ENCODE results near the gene HDAC10.
A peak's percentile ranks its signal among the peaks of the same experiment; 100 is the strongest.

Gene HDAC10

DNA sequence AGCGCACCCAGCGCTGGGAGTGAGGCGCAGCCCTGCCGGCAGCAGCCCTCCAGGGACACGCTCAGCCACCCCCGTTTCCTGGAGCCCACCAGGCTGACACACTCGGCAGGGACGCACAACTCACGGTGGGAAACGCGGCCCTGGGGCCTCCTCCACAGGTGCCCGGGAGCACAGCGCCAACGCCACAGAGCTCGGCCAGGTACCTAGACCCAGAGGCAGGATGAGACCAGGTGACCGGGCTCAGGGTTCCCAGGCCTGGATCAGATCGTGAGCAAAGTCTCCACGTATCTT lies 24.2 kb downstream of the HDAC10 start:
- Histone ChIP-seq H2AK5ac (ENCODE audit: low read depth, low read length) (no peak overlapping the region), H2BK15ac (ENCODE audit: low read length) (no peak overlapping the region), H3K27ac (replicated peaks; ENCODE audit: low read length) (no peak overlapping the region), H3K9ac (ENCODE audit: low read depth, low read length, poor library complexity) (peak overlapping the region; percentile 44), H3K79me1 (ENCODE audit: low read depth, low read length) (peaks cover 21% of the 10 kb centered on the region), H4K8ac (ENCODE audit: low read depth, low read length) (peak overlapping the region; percentile 43), H3K9me3 (replicated peaks in 1 of 2; ENCODE audit: control insufficient read depth in 2 of 2, insufficient read depth in 1 of 2, low read depth in 1 of 2, low read length in 2 of 2) (no peaks in the 10 kb centered on the region), H3K18ac (ENCODE audit: low read length) (peak overlapping the region; percentile 48), H3K36me3 (replicated peaks in 1 of 2; ENCODE audit: control insufficient read depth in 2 of 2, insufficient read depth in 2 of 2, low read length in 2 of 2) (peaks cover 29 to 56% of the 10 kb centered on the region in 2 donors), H2BK5ac (ENCODE audit: low read length) (no peak overlapping the region), H3K4me2 (ENCODE audit: insufficient read depth, low read length, poor library complexity, severe bottlenecking) (no peak overlapping the region), H3K23ac (ENCODE audit: low read depth, low read length, poor library complexity) (no peak overlapping the region), H3K27me3 (ENCODE audit: control insufficient read depth in 3 of 3, insufficient read depth in 3 of 3, low read depth in 1 of 3, low read length in 3 of 3) (no peaks in the 10 kb centered on the region), H2AFZ (ENCODE audit: low read length) (no peak overlapping the region), H3K4me1 (ENCODE audit: control insufficient read depth in 2 of 2, insufficient read depth in 1 of 2, low read depth in 1 of 2, low read length in 2 of 2) (no peaks in the 10 kb centered on the region), H3K14ac (ENCODE audit: low read length) (no peak overlapping the region), H3K4me3 (ENCODE audit: low read length in 2 of 2) (no peak overlapping the region), H4K91ac (ENCODE audit: low read depth, low read length, poor library complexity) (no peak overlapping the region), H2BK120ac (ENCODE audit: low read depth, low read length) (no peak overlapping the region), H3K4ac (ENCODE audit: low read length) (no peak overlapping the region), H2BK12ac (ENCODE audit: low read length) (no peak overlapping the region)
- no CpG with 5 or more reads among the region's 18 CpGs for WGBS, 2 donors (ENCODE audit: extremely low coverage in 2 of 2, insufficient read length in 2 of 2, insufficient replicate concordance in 1 of 2)
- DNase-seq (ENCODE audit: low spot score) = no peak

DNA sequence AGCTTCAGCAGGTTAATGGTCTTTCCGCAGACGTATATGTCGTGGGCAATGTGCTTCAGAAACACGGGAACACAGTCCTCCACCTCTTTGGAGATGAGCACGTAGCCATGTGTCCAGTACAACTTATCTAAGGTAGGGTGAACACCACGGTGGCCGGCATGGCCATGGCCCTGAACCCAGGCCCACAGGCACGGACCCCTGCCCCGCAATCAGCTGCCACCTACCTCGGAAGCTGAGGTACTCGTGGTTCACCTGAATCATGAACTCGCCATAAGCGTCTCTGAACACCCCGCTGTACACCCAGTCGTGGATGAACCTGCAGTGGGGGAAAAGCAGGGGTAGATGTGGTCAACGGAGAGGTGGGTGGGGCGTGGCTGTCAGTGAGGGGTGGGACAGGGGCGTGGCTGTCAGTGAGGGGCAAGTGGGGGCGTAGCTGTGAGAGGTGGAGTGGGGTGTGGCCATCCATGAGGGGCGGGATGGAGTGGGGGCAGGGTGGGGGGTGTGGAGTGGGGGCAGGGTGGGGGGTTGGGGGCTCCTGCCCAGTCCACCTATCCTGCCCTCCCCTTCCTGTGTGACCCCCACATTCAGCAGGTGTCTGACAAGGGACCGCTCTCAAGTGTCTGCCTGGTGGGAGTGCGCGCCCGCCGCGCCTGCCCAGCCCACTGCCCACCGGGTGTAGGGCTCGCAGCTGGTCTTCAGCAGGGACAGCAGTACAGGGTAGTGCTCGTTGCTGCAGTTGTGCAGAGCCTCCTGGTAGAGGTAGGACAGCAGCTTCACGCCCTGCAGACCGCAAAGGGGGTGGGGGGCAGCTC lies 24.8 kb downstream of the HDAC10 start:
- H4K8ac ChIP-seq (ENCODE audit: low read depth, low read length) = peak overlapping the region; percentile 43
- H3K14ac ChIP-seq (ENCODE audit: low read length) = no peak overlapping the region
- H3K79me1 ChIP-seq (ENCODE audit: low read depth, low read length) = peaks cover 21% of the 10 kb centered on the region
- no peak overlapping the region for H2BK12ac ChIP-seq (ENCODE audit: low read length)
- no peak for DNase-seq (ENCODE audit: low spot score)
- no peak overlapping the region for H2BK120ac ChIP-seq (ENCODE audit: low read depth, low read length)
- H2BK5ac ChIP-seq (ENCODE audit: low read length) = no peak overlapping the region
- H2BK15ac ChIP-seq (ENCODE audit: low read length) = no peak overlapping the region
- H4K91ac ChIP-seq (ENCODE audit: low read depth, low read length, poor library complexity) = no peak overlapping the region
- no peaks in the 10 kb centered on the region for H3K9me3 ChIP-seq (replicated peaks in 1 of 2; ENCODE audit: control insufficient read depth in 2 of 2, insufficient read depth in 1 of 2, low read depth in 1 of 2, low read length in 2 of 2)
- no peak overlapping the region for H2AK5ac ChIP-seq (ENCODE audit: low read depth, low read length)
- H2AFZ ChIP-seq (ENCODE audit: low read length) = no peak overlapping the region
- H3K9ac ChIP-seq (ENCODE audit: low read depth, low read length, poor library complexity) = peak overlapping the region; percentile 44
- H3K4me1 ChIP-seq (ENCODE audit: control insufficient read depth in 2 of 2, insufficient read depth in 1 of 2, low read depth in 1 of 2, low read length in 2 of 2) = no peaks in the 10 kb centered on the region
- H3K4me3 ChIP-seq (ENCODE audit: low read length in 2 of 2) = no peak overlapping the region
- H3K23ac ChIP-seq (ENCODE audit: low read depth, low read length, poor library complexity) = peak overlapping the region; percentile 55
- no peak overlapping the region for H3K4me2 ChIP-seq (ENCODE audit: insufficient read depth, low read length, poor library complexity, severe bottlenecking)
- peak overlapping the region; percentile 48 for H3K18ac ChIP-seq (ENCODE audit: low read length)
- no peak overlapping the region for H3K27ac ChIP-seq (replicated peaks; ENCODE audit: low read length)
- H3K4ac ChIP-seq (ENCODE audit: low read length) = no peak overlapping the region
- H3K36me3 ChIP-seq (replicated peaks in 1 of 2; ENCODE audit: control insufficient read depth in 2 of 2, insufficient read depth in 2 of 2, low read length in 2 of 2) = peaks cover 30 to 61% of the 10 kb centered on the region in 2 donors
- no peaks in the 10 kb centered on the region for H3K27me3 ChIP-seq (ENCODE audit: control insufficient read depth in 3 of 3, insufficient read depth in 3 of 3, low read depth in 1 of 3, low read length in 3 of 3)
- WGBS, 2 donors (ENCODE audit: extremely low coverage in 2 of 2, insufficient read length in 2 of 2, insufficient replicate concordance in 1 of 2) = no CpG with 5 or more reads among the region's 31 CpGs

DNA sequence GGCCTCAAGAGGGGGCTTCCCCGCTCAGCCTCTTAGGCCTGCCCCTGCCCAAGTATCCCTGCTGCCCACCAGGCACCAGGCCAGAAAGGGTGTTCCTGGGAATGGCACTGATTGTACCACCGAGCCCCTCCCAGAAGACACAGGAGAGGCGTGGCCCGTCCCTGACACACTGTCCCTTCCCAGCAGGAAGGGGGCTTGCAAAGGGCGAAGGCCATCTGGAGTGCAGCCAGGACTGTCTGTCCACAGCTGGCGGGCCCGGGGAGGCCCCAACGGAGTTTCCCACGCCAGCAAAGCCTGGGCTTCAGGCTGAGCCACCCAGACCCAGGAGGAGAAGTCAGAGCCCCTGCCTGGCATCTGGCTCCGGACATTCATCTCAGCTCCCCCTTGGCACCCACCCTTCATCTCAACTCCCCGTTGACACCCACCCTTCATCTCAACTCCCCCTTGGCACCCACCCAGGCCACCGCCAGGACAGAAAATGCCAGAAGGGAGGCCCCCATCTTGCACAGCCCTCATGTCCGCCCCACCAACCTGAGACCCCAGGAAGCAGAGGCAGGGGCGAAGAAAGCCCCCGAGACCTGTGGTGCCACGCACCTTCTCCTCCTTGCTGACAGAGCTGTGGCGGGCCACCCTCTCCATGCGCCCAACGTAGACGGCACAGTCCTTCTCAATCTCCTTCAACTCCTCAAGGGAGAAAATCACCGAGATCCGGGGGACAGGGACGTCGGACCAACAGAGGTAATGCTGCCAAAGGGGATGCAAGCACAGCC lies 25.7 kb downstream of the HDAC10 start:
- Histone ChIP-seq H2BK15ac (ENCODE audit: low read length) (no peak overlapping the region), H4K8ac (ENCODE audit: low read depth, low read length) (no peak overlapping the region), H3K23ac (ENCODE audit: low read depth, low read length, poor library complexity) (peak overlapping the region; percentile 55), H3K18ac (ENCODE audit: low read length) (no peak overlapping the region), H3K14ac (ENCODE audit: low read length) (no peak overlapping the region), H3K4me2 (ENCODE audit: insufficient read depth, low read length, poor library complexity, severe bottlenecking) (no peak overlapping the region), H3K27ac (replicated peaks; ENCODE audit: low read length) (no peak overlapping the region), H2BK12ac (ENCODE audit: low read length) (no peak overlapping the region), H3K9me3 (replicated peaks in 1 of 2; ENCODE audit: control insufficient read depth in 2 of 2, insufficient read depth in 1 of 2, low read depth in 1 of 2, low read length in 2 of 2) (no peaks in the 10 kb centered on the region), H2BK5ac (ENCODE audit: low read length) (no peak overlapping the region), H3K9ac (ENCODE audit: low read depth, low read length, poor library complexity) (peak overlapping the region; percentile 12), H2BK120ac (ENCODE audit: low read depth, low read length) (no peak overlapping the region), H4K91ac (ENCODE audit: low read depth, low read length, poor library complexity) (no peak overlapping the region), H3K79me1 (ENCODE audit: low read depth, low read length) (peaks cover 23% of the 10 kb centered on the region), H2AK5ac (ENCODE audit: low read depth, low read length) (no peak overlapping the region), H3K4ac (ENCODE audit: low read length) (no peak overlapping the region), H2AFZ (ENCODE audit: low read length) (no peak overlapping the region), H3K4me1 (ENCODE audit: control insufficient read depth in 2 of 2, insufficient read depth in 1 of 2, low read depth in 1 of 2, low read length in 2 of 2) (no peaks in the 10 kb centered on the region), H3K27me3 (ENCODE audit: control insufficient read depth in 3 of 3, insufficient read depth in 3 of 3, low read depth in 1 of 3, low read length in 3 of 3) (no peaks in the 10 kb centered on the region), H3K4me3 (ENCODE audit: low read length in 2 of 2) (no peak overlapping the region), H3K36me3 (replicated peaks in 1 of 2; ENCODE audit: control insufficient read depth in 2 of 2, insufficient read depth in 2 of 2, low read length in 2 of 2) (peaks cover 39 to 70% of the 10 kb centered on the region in 2 donors)
- DNase-seq (ENCODE audit: low spot score) = no peak
- no CpG with 5 or more reads among the region's 24 CpGs for WGBS, 2 donors (ENCODE audit: extremely low coverage in 2 of 2, insufficient read length in 2 of 2, insufficient replicate concordance in 1 of 2)

DNA sequence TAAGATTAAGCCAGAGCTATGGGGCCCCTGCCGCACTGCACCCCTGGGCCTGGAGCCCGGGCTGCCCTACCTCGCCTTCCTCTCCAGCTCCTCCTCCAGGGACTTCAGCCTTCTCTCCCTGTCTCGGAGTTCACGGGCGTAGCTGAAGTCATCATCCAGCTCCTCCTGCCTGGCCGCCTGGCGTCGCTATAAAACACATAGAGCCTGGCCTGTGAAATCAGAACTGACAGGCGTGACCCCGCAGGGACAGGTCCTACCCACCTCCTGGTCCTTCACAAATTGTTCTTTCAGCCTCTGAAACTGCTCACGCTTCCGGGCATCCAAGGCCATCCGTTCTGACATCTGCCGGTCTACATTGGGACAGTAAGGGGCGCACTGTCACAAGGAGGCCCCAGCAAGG lies 27.0 kb downstream of the HDAC10 start:
- Histone ChIP-seq H2BK15ac (ENCODE audit: low read length) (no peak overlapping the region), H3K18ac (ENCODE audit: low read length) (no peak overlapping the region), H3K9ac (ENCODE audit: low read depth, low read length, poor library complexity) (peak overlapping the region; percentile 21), H3K36me3 (replicated peaks in 1 of 2; ENCODE audit: control insufficient read depth in 2 of 2, insufficient read depth in 2 of 2, low read length in 2 of 2) (peaks cover 39 to 71% of the 10 kb centered on the region in 2 donors), H3K4ac (ENCODE audit: low read length) (no peak overlapping the region), H3K4me2 (ENCODE audit: insufficient read depth, low read length, poor library complexity, severe bottlenecking) (no peak overlapping the region), H3K14ac (ENCODE audit: low read length) (no peak overlapping the region), H2BK12ac (ENCODE audit: low read length) (no peak overlapping the region), H3K79me1 (ENCODE audit: low read depth, low read length) (peaks cover 21% of the 10 kb centered on the region), H4K91ac (ENCODE audit: low read depth, low read length, poor library complexity) (no peak overlapping the region), H4K8ac (ENCODE audit: low read depth, low read length) (no peak overlapping the region), H3K27me3 (ENCODE audit: control insufficient read depth in 3 of 3, insufficient read depth in 3 of 3, low read depth in 1 of 3, low read length in 3 of 3) (no peaks in the 10 kb centered on the region), H2BK120ac (ENCODE audit: low read depth, low read length) (no peak overlapping the region), H3K23ac (ENCODE audit: low read depth, low read length, poor library complexity) (no peak overlapping the region), H2BK5ac (ENCODE audit: low read length) (no peak overlapping the region), H3K9me3 (replicated peaks in 1 of 2; ENCODE audit: control insufficient read depth in 2 of 2, insufficient read depth in 1 of 2, low read depth in 1 of 2, low read length in 2 of 2) (no peaks in the 10 kb centered on the region), H3K4me3 (ENCODE audit: low read length in 2 of 2) (no peak overlapping the region), H3K4me1 (ENCODE audit: control insufficient read depth in 2 of 2, insufficient read depth in 1 of 2, low read depth in 1 of 2, low read length in 2 of 2) (no peaks in the 10 kb centered on the region), H2AK5ac (ENCODE audit: low read depth, low read length) (no peak overlapping the region), H2AFZ (ENCODE audit: low read length) (no peak overlapping the region), H3K27ac (replicated peaks; ENCODE audit: low read length) (no peak overlapping the region)
- no CpG with 5 or more reads among the region's 16 CpGs for WGBS, 2 donors (ENCODE audit: extremely low coverage in 2 of 2, insufficient read length in 2 of 2, insufficient replicate concordance in 1 of 2)
- DNase-seq (ENCODE audit: low spot score) = no peak

Measured in neuronal stem cell (in vitro differentiated cells).